ENCODE results near the gene DNM1. TPM values are rescaled to one million over a fixed set of nuclear protein-coding genes. Genes with fewer than 3 reads are reported as not detected.

DNM1 gene
- total RNA-seq, 2 donors from 2014 or later = 13.0 to 29.0 TPM

GRCh38 chr9:128159784-128160602 is 43.2 kb upstream of the DNM1 start, which contains the start of gene BBLN:
BBLN (plus strand) TSS chr9:128160265; CDS start chr9:128160408, 143 bp downstream.
- intact Hi-C loops (cut with DNase I) = no loop called here
- H3K4me3 ChIP-seq = peak within 1 kb of the TSS; percentile 26 to 65
- peaks cover 0 to 4% of the 10 kb centered on the region in 2 donors for H3K36me3 ChIP-seq (replicated peaks in 1 of 2; ENCODE audit: insufficient read depth in 1 of 2, low read depth in 2 of 2)
- H3K27ac ChIP-seq = peak within 1 kb of the TSS; percentile 50 to 80 (median 67)
- 0 to 1% methylated on average over 3 to 73 of the region's 77 CpGs for WGBS, 2 donors
- no peaks in the 10 kb centered on the region for H3K9me3 ChIP-seq
- no peaks in the 10 kb centered on the region for H3K27me3 ChIP-seq
- H3K4me1 ChIP-seq = peaks cover 32% of the 10 kb centered on the region
- DNase-seq (peak; percentile 94 to 96 (median 96)), ATAC-seq (peak; percentile 93)
- peak; percentile 59 to 80 (median 78) for TF ChIP-seq POLR2A (IDR thresholded peaks at IDR 0.05)
- TF ChIP-seq, protein P1, sequence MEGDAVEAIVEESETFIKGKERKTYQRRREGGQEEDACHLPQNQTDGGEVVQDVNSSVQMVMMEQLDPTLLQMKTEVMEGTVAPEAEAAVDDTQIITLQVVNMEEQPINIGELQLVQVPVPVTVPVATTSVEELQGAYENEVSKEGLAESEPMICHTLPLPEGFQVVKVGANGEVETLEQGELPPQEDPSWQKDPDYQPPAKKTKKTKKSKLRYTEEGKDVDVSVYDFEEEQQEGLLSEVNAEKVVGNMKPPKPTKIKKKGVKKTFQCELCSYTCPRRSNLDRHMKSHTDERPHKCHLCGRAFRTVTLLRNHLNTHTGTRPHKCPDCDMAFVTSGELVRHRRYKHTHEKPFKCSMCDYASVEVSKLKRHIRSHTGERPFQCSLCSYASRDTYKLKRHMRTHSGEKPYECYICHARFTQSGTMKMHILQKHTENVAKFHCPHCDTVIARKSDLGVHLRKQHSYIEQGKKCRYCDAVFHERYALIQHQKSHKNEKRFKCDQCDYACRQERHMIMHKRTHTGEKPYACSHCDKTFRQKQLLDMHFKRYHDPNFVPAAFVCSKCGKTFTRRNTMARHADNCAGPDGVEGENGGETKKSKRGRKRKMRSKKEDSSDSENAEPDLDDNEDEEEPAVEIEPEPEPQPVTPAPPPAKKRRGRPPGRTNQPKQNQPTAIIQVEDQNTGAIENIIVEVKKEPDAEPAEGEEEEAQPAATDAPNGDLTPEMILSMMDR (IDR thresholded peaks at IDR 0.05) = no peak

DNA sequence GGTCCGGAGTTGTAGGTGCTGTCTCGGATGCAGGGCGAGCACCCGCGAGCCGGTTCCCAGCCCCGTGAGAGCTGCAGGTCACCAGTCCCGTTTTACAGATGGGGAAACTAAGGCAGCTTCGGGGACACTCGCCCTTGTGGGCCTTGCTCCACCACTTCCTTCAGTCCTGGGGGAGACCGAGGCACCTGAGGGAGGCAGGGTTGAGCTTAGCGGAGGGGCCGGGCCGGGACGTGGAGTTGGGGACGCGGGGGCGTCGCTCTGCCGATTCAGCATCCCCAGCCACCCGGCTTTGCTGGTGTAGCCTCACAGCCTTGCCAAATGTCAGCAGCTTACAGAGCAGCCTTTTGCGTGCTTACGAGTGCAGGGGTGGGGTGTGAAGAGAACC is 42.6 kb upstream of the DNM1 start:
- intact Hi-C loops (cut with DNase I) = no loop called here
- no peak for ATAC-seq
- WGBS, 2 donors = 0% methylated on average over 3 to 23 of the region's 23 CpGs
- H3K27me3 ChIP-seq = no peaks in the 10 kb centered on the region
- peak overlapping the region; percentile 50 to 80 (median 67) for H3K27ac ChIP-seq
- peak in 3 of 4 donors; percentile 22 to 33 (median 26) for DNase-seq
- H3K4me3 ChIP-seq = peak overlapping the region; percentile 26 to 65
- H3K36me3 ChIP-seq (replicated peaks in 1 of 2; ENCODE audit: insufficient read depth in 1 of 2, low read depth in 2 of 2) = peaks cover 0 to 4% of the 10 kb centered on the region in 2 donors
- no peaks in the 10 kb centered on the region for H3K9me3 ChIP-seq
- peaks cover 32% of the 10 kb centered on the region for H3K4me1 ChIP-seq
- no peak for TF ChIP-seq POLR2A (IDR thresholded peaks at IDR 0.05)
- TF ChIP-seq, protein P1 (IDR thresholded peaks at IDR 0.05) = no peak

GRCh38 chr9:128161215-128161902 is 41.8 kb upstream of the DNM1 start:
- no peaks in the 10 kb centered on the region for H3K9me3 ChIP-seq
- H3K27me3 ChIP-seq = no peaks in the 10 kb centered on the region
- TF ChIP-seq POLR2A (IDR thresholded peaks at IDR 0.05) = no peak
- TF ChIP-seq, protein P1 (IDR thresholded peaks at IDR 0.05) = no peak
- peaks cover 0 to 9% of the 10 kb centered on the region in 2 donors for H3K36me3 ChIP-seq (replicated peaks in 1 of 2; ENCODE audit: insufficient read depth in 1 of 2, low read depth in 2 of 2)
- intact Hi-C loops (cut with DNase I) = no loop called here
- 89 to 95% methylated on average over 13 of the region's 13 CpGs for whole genome bisulfite sequencing, 2 donors
- peak overlapping the region in 1 of 4 donors; percentile 48 for H3K27ac ChIP-seq
- H3K4me3 ChIP-seq = no peak overlapping the region
- peaks cover 32% of the 10 kb centered on the region for H3K4me1 ChIP-seq
- DNase-seq (no peak), ATAC-seq (no peak)

GRCh38 chr9:128162215-128163026 is 40.8 kb upstream of the DNM1 start:
- H3K4me3 ChIP-seq = no peak overlapping the region
- DNase-seq (peak; percentile 83 to 95 (median 86)), ATAC-seq (peak; percentile 56)
- no peaks in the 10 kb centered on the region for H3K27me3 ChIP-seq
- H3K36me3 ChIP-seq (replicated peaks in 1 of 2; ENCODE audit: insufficient read depth in 1 of 2, low read depth in 2 of 2) = peaks cover 0 to 17% of the 10 kb centered on the region in 2 donors
- intact Hi-C loops (cut with DNase I) = no loop called here
- no peak for TF ChIP-seq POLR2A (IDR thresholded peaks at IDR 0.05)
- TF ChIP-seq, protein P1 (IDR thresholded peaks at IDR 0.05) = no peak
- no peaks in the 10 kb centered on the region for H3K9me3 ChIP-seq
- 73 to 76% methylated on average over 6 to 10 of the region's 10 CpGs for WGBS, 2 donors
- H3K4me1 ChIP-seq = peaks cover 32% of the 10 kb centered on the region
- peak overlapping the region in 3 of 4 donors; percentile 37 to 48 (median 42) for H3K27ac ChIP-seq
